H1 (cell line): ENCODE results near the gene DAZL. TPM values are rescaled to one million over a fixed set of nuclear protein-coding genes. Genes with fewer than 3 reads are reported as not detected.

Experiments
- CTCF ChIA-PET: fragments of 300-600 bp; sonication (Branson Sonifier 250); formaldehyde crosslinking; loops from one replicate; lab custom pipeline; 2021; ENCODE audit not compliant: partially characterized antibody; lab: Charles Lee
- POLR2A ChIA-PET: fragments of 300-600 bp; sonication (Branson Sonifier 250); formaldehyde crosslinking; loops from one replicate; lab custom pipeline; 2021; ENCODE audit warnings: inconsistent platforms; ENCODE audit not compliant: partially characterized antibody; lab: Charles Lee
- DNase-seq, 2 experiments: peaks; one replicate each; pipeline versions ENCODE4 v3.0.0 to v3.0.0-alpha.2; 2010 to 2022; ENCODE audit warnings: low spot score in 2 of 2, low read depth in 1 of 2, mixed read lengths in 1 of 2
- FAIRE-seq: peaks from 2 replicates; lab custom pipeline; 2011; peaks lifted over from hg19 to GRCh38; lab: Jason Lieb, UNC
- H2AFZ ChIP-seq: 2 replicates; pipeline ENCODE4 v1.8.1; 2012; ENCODE audit warnings: low read length, inconsistent platforms
- H2AK5ac ChIP-seq: 2 replicates; pipeline ENCODE4 v1.6.1; 2013; ENCODE audit warnings: low read depth, low read length
- H2BK120ac ChIP-seq: replicated peaks from 2 replicates; pipeline ENCODE3; 2013; ENCODE audit warnings: low read depth, low read length, inconsistent platforms
- H2BK12ac ChIP-seq: 2 replicates; pipeline ENCODE4 v1.6.1; 2013; ENCODE audit warnings: low read depth, low read length
- H2BK15ac ChIP-seq: 2 replicates; pipeline ENCODE4 v1.6.1; 2013; ENCODE audit warnings: low read length
- H2BK20ac ChIP-seq: 2 replicates; pipeline ENCODE4 v1.6.1; 2013; ENCODE audit warnings: low read length
- H2BK5ac ChIP-seq: 2 replicates; pipeline ENCODE4 v1.6.1; 2013; ENCODE audit warnings: low read depth, low read length
- H3K14ac ChIP-seq: 2 replicates; pipeline ENCODE4 v1.6.1; 2013; ENCODE audit warnings: inconsistent platforms; ENCODE audit not compliant: insufficient read length
- H3K18ac ChIP-seq: 2 replicates; pipeline ENCODE4 v1.6.1; 2013; ENCODE audit warnings: low read length; ENCODE audit errors: extremely low read depth
- H3K23ac ChIP-seq: 2 replicates; pipeline ENCODE4 v1.6.1; 2013; ENCODE audit warnings: inconsistent platforms; ENCODE audit not compliant: insufficient read length
- H3K23me2 ChIP-seq: 2 replicates; pipeline ENCODE4 v1.6.1; 2013; ENCODE audit warnings: low read depth, low read length
- H3K27ac ChIP-seq: 2 replicates; pipeline ENCODE4 v1.6.1; 2011; ENCODE audit warnings: low read depth, low read length, inconsistent platforms
- H3K27me3 ChIP-seq, 4 experiments: replicated peaks in 1 of 4; 1 replicate in 1 of 4; 2 replicates in 3 of 4; pipeline versions ENCODE4 v1.6.1 to v1.8.1; 2011 to 2013; ENCODE audit warnings: low read length in 3 of 4, mild to moderate bottlenecking in 3 of 4, inconsistent platforms in 2 of 4, mixed read lengths in 2 of 4, moderate library complexity in 1 of 4; ENCODE audit not compliant: control insufficient read depth in 3 of 4, insufficient read depth in 3 of 4; ENCODE audit errors: extremely low read depth in 1 of 4
- H3K36me3 ChIP-seq, 4 experiments: 2 replicates each; pipeline versions ENCODE4 v1.6.1 to v1.8.1; 2011 to 2013; ENCODE audit warnings: mild to moderate bottlenecking in 4 of 4, low read length in 3 of 4, moderate library complexity in 2 of 4, control low read depth in 1 of 4, inconsistent platforms in 1 of 4; ENCODE audit not compliant: insufficient read depth in 4 of 4, control insufficient read depth in 2 of 4
- H3K4ac ChIP-seq: replicated peaks from 2 replicates; pipeline ENCODE3; 2013; ENCODE audit warnings: low read length, low read depth, mixed read lengths, inconsistent platforms; ENCODE audit not compliant: insufficient read length
- H3K4me1 ChIP-seq, 4 experiments: replicated peaks in 1 of 4; 1 replicate in 1 of 4; 2 replicates in 3 of 4; pipeline versions ENCODE4 v1.6.1 to v1.8.1; 2011 to 2013; ENCODE audit warnings: low read length in 3 of 4, inconsistent platforms in 2 of 4, mixed read lengths in 1 of 4; ENCODE audit not compliant: insufficient read depth in 4 of 4, control insufficient read depth in 3 of 4
- H3K4me2 ChIP-seq, 2 experiments: 2 replicates each; pipeline versions ENCODE4 v1.6.1 to v1.8.1; 2011 to 2013; ENCODE audit warnings: low read depth in 2 of 2, low read length in 2 of 2, control low read depth in 1 of 2, inconsistent platforms in 1 of 2, mild to moderate bottlenecking in 1 of 2; ENCODE audit not compliant: insufficient read depth in 1 of 2
- H3K4me3 ChIP-seq, 4 experiments: fragments of 200-600, 300-600 bp in 1 of 4; sonication (generic), shearing (Covaris generic), sonication (Bioruptor Twin) in 1 of 4; 2 replicates each; pipeline versions ENCODE4 v1.5.1 to v1.8.1; 2011 to 2016; ENCODE audit warnings: low read length in 4 of 4, low read depth in 3 of 4, control low read depth in 2 of 4, inconsistent platforms in 2 of 4, mild to moderate bottlenecking in 2 of 4, mixed read lengths in 1 of 4, moderate library complexity in 1 of 4; ENCODE audit not compliant: insufficient read depth in 2 of 4; ENCODE audit errors: extremely low read depth in 1 of 4
- H3K56ac ChIP-seq: replicated peaks from 2 replicates; pipeline ENCODE3; 2013; ENCODE audit warnings: low read depth, mild to moderate bottlenecking, mixed read lengths, low read length, inconsistent platforms; ENCODE audit not compliant: insufficient read length
- H3K79me1 ChIP-seq: 2 replicates; pipeline ENCODE4 v1.6.1; 2013; ENCODE audit warnings: low read depth, low read length, control low read depth
- H3K79me2 ChIP-seq, 2 experiments: 2 replicates each; pipeline versions ENCODE4 v1.6.1 to v1.8.1; 2012 to 2013; ENCODE audit warnings: low read length in 2 of 2, mild to moderate bottlenecking in 2 of 2, inconsistent platforms in 1 of 2; ENCODE audit not compliant: insufficient read depth in 2 of 2, control insufficient read depth in 1 of 2
- H3K9ac ChIP-seq, 4 experiments: replicated peaks in 1 of 4; 1 replicate in 1 of 4; 2 replicates in 3 of 4; pipeline versions ENCODE4 v1.6.1 to v1.8.1; 2011 to 2013; ENCODE audit warnings: low read depth in 3 of 4, low read length in 3 of 4, control low read depth in 2 of 4, mild to moderate bottlenecking in 2 of 4, moderate library complexity in 2 of 4, inconsistent platforms in 1 of 4; ENCODE audit errors: extremely low read depth in 1 of 4
- H3K9me3 ChIP-seq, 2 experiments: 2 replicates each; pipeline versions ENCODE4 v1.6.1 to v1.8.1; 2012 to 2013; ENCODE audit warnings: mild to moderate bottlenecking in 2 of 2, moderate library complexity in 2 of 2, control low read depth in 1 of 2, inconsistent platforms in 1 of 2, low read depth in 1 of 2, low read length in 1 of 2, mixed read lengths in 1 of 2; ENCODE audit not compliant: insufficient read depth in 2 of 2
- H4K20me1 ChIP-seq, 2 experiments: replicated peaks in 1 of 2; 2 replicates each; pipeline versions ENCODE3 to v1.8.1; 2011 to 2013; ENCODE audit warnings: inconsistent platforms in 2 of 2, low read length in 2 of 2, mild to moderate bottlenecking in 1 of 2; ENCODE audit not compliant: insufficient read depth in 2 of 2, control insufficient read depth in 1 of 2
- H4K5ac ChIP-seq: 2 replicates; pipeline ENCODE4 v1.6.1; 2013; ENCODE audit warnings: low read length, low read depth, mixed read lengths, inconsistent platforms; ENCODE audit not compliant: insufficient read length
- H4K8ac ChIP-seq: 2 replicates; pipeline ENCODE4 v1.8.0; 2013; ENCODE audit warnings: mild to moderate bottlenecking, moderate library complexity, low read length, inconsistent platforms; ENCODE audit not compliant: insufficient read depth; ENCODE audit errors: extremely low read depth
- H4K91ac ChIP-seq: replicated peaks from 2 replicates; pipeline ENCODE3; 2013; ENCODE audit warnings: low read length, mixed read lengths, inconsistent platforms; ENCODE audit not compliant: insufficient read length
- ATF2 ChIP-seq: IDR thresholded peaks from 2 replicates; pipeline ENCODE4 v1.6.1; 2012; ENCODE audit warnings: low read length, inconsistent platforms
- RXRA ChIP-seq: IDR thresholded peaks from 2 replicates; pipeline ENCODE4 v1.6.1; 2011; ENCODE audit warnings: low read depth, mild to moderate bottlenecking, low read length, moderate library complexity; ENCODE audit not compliant: insufficient read depth
- SIX5 ChIP-seq: IDR thresholded peaks from 2 replicates; pipeline ENCODE4 v1.6.1; 2011; ENCODE audit warnings: mild to moderate bottlenecking, low read depth, low read length
- SP4 ChIP-seq: IDR thresholded peaks from 2 replicates; pipeline ENCODE4 v1.6.1; 2012; ENCODE audit warnings: low read length, inconsistent platforms
- WGBS, 2 experiments: shearing (Covaris generic) in 1 of 2; methylation state at CpG; one replicate each; pipeline versions ENCODE4 v1.1.6 to v1.1.7; 2013 to 2015; ENCODE audit warnings: low lambda C conversion rate in 2 of 2, mixed read lengths in 2 of 2, inconsistent platforms in 1 of 2, low coverage in 1 of 2, missing lambda C conversion rate in 1 of 2; ENCODE audit not compliant: insufficient replicate concordance in 2 of 2, insufficient coverage in 1 of 2, insufficient read length in 1 of 2; ENCODE audit errors: extremely low coverage in 1 of 2, missing lambda C conversion rate in 1 of 2; 5-methylcytosine and 5-hydroxymethylcytosine counted together
- polyA plus RNA-seq, 7 experiments: library from polyadenylated mRNA; depleted of rRNA in 3 of 7; stranded (reverse) in 5 of 7; unstranded in 2 of 7; fragments of >200 nt in 5 of 7; fragments of 200-250 nt in 2 of 7; gene quantifications; 1 replicate in 5 of 7; 2 replicates in 1 of 7; 4 replicates in 1 of 7; pipeline versions ENCODE4 v1.2.1 to v1.2.3, GENCODE V29; 2011 to 2013; ENCODE audit warnings: missing spikeins in 2 of 7, mixed read lengths in 2 of 7
- total RNA-seq: library from RNA; stranded (reverse); fragmentation: NEBNext Ultra II Directional; extraction: Animal tissue kit (Norgen Biotek cat#: 25700); gene quantifications from 2 replicates; pipeline ENCODE4 v1.2.1, GENCODE V29; 2021

The DAZL gene
- total and polyA plus RNA-seq, 2 of the 8 experiments (the other 6 are each of a cell fraction or from before 2014, with no cell fraction given), result 3.4 to 5.9 TPM

- ChIA-PET CTCF (interaction anchor here (0.8 to 1.3 kb wide), 4 partner anchors 8 to 203 kb away, joined by 3 to 5 read pairs (median 4); no protein-coding TSS in a partner anchor), POLR2A (interaction anchor here (1.3 to 1.7 kb wide), 2 partner anchors 14 to 52 kb away, joined by 3 to 8 read pairs; no protein-coding TSS in a partner anchor)
- H3K79me1 ChIP-seq, result no peaks in the 10 kb centered on the region
- 81% methylated on average over 4 of the region's 4 CpGs; no CpG with 5 or more reads in 1 of the 2 experiments for WGBS, 2 experiments
- H2BK15ac ChIP-seq, result no peak overlapping the region
- H3K23me2 ChIP-seq, result no peaks in the 10 kb centered on the region
- H3K36me3 ChIP-seq, result peaks cover 0 to 13% (median 0%) of the 10 kb centered on the region in 4 experiments; a peak in 2 of 8 replicates
- H4K5ac ChIP-seq, result no peak overlapping the region
- no peak overlapping the region; the same call in 1 of the 2 replicates for H3K18ac ChIP-seq
- peaks cover 0 to 16% of the 10 kb centered on the region in 2 experiments; a peak in 1 of 4 replicates for H3K9me3 ChIP-seq
- FAIRE-seq, result no peak
- no peak for DNase-seq
- H3K4me2 ChIP-seq, result no peak overlapping the region
- H4K8ac ChIP-seq, result no peak overlapping the region
- TF ChIP-seq RXRA (no peak), SIX5 (no peak), SP4 (no peak), ATF2 (no peak)
- peaks cover 0 to 5% (median 4%) of the 10 kb centered on the region in 4 experiments; a peak in 2 of 7 replicates for H3K4me1 ChIP-seq
- H3K56ac ChIP-seq, result no peak overlapping the region
- no peak overlapping the region for H3K14ac ChIP-seq
- no peaks in the 10 kb centered on the region for H4K20me1 ChIP-seq
- H3K9ac ChIP-seq, result no peak overlapping the region
- H2AFZ ChIP-seq, result no peak overlapping the region
- H2BK120ac ChIP-seq, result no peak overlapping the region
- H4K91ac ChIP-seq, result no peak overlapping the region
- no peak overlapping the region for H3K4me3 ChIP-seq
- H2BK5ac ChIP-seq, result no peak overlapping the region
- no peaks in the 10 kb centered on the region for H3K27me3 ChIP-seq
- H3K23ac ChIP-seq, result no peak overlapping the region
- H2BK12ac ChIP-seq, result no peak overlapping the region
- H2BK20ac ChIP-seq, result no peak overlapping the region
- no peak overlapping the region for H2AK5ac ChIP-seq
- H3K79me2 ChIP-seq, result no peaks in the 10 kb centered on the region
- no peak overlapping the region for H3K27ac ChIP-seq
- H3K4ac ChIP-seq, result no peak overlapping the region
Measured at GRCh38 chr3:16606398-16606797, 1.2 kb upstream of the DAZL start.
